Thoracic aorta (tissue), 2 donors: Measurements from ENCODE around the gene DMXL2. TPM values are rescaled to one million over a fixed set of nuclear protein-coding genes. Genes with fewer than 3 reads are reported as not detected.

ENCODE experiments used
- ATAC-seq: fragments of 150-250 bp; one replicate; pipeline ENCODE4 v1.8.0; 2017; ENCODE audit warnings: low read depth; ENCODE audit not compliant: insufficient number of reproducible peaks, low FRiP score
- DNase-seq: peaks from one replicate; pipeline ENCODE4 v3.0.0-alpha.2; 2020; ENCODE audit warnings: low spot score
- H3K27ac ChIP-seq, 2 donors: fragments of 200-600 bp; sonication (generic); 1 replicate in 1 of 2; 2 replicates in 1 of 2; pipeline ENCODE4 v1.5.1; 2016; ENCODE audit warnings: mild to moderate bottlenecking in 2 of 2, moderate library complexity in 2 of 2
- H3K27me3 ChIP-seq: fragments of 200-600 bp; sonication (generic); replicated peaks from 2 replicates; pipeline ENCODE4 v1.6.0; 2016; ENCODE audit warnings: mild to moderate bottlenecking; ENCODE audit not compliant: insufficient read depth
- H3K36me3 ChIP-seq: fragments of 200-600 bp; sonication (generic); one replicate; pipeline ENCODE4 v1.5.1; 2016
- H3K4me1 ChIP-seq, 2 donors: fragments of 200-600 bp; sonication (generic); 1 replicate in 1 of 2; 2 replicates in 1 of 2; pipeline versions ENCODE4 v1.5.1 to v1.6.0; 2016; ENCODE audit warnings: low read depth in 2 of 2, mild to moderate bottlenecking in 1 of 2; ENCODE audit not compliant: control insufficient read depth in 1 of 2
- H3K4me3 ChIP-seq: fragments of 200-600 bp; sonication (generic); 2 replicates; pipeline ENCODE4 v1.5.1; 2016; ENCODE audit warnings: mild to moderate bottlenecking
- H3K9me3 ChIP-seq: fragments of 200-600 bp; sonication (generic); 2 replicates; pipeline ENCODE4 v1.5.1; 2016
- CTCF ChIP-seq: fragments of 200-600 bp; sonication (generic); IDR thresholded peaks from one replicate; pipeline ENCODE4 v1.5.1; 2019; ENCODE audit warnings: antibody characterized with exemption
- total RNA-seq, 2 donors: library from RNA; depleted of rRNA; stranded (reverse); fragments of >200 nt; gene quantifications; one replicate each; pipeline versions ENCODE4 v1.1.0 to v1.2.3, GENCODE V29; 2016

Gene DMXL2
- total RNA-seq, 2 donors from 2014 or later, result 20.3 to 45.9 TPM

GRCh38 chr15:51558411-51558810, 64.2 kb downstream of the DMXL2 start:
- Histone ChIP-seq H3K27me3 (no peaks in the 10 kb centered on the region), H3K4me1 (no peaks in the 10 kb centered on the region), H3K36me3 (no peaks in the 10 kb centered on the region), H3K27ac (no peak overlapping the region), H3K9me3 (no peaks in the 10 kb centered on the region), H3K4me3 (no peak overlapping the region)
- DNase-seq, result no peak
- TF ChIP-seq CTCF, result no peak
- ATAC-seq, result no peak

- H3K36me3 ChIP-seq, result no peaks in the 10 kb centered on the region
Observed at GRCh38 chr15:51550841-51551240, 71.7 kb downstream of the DMXL2 start.

GRCh38 chr15:51547656-51548055, 74.9 kb downstream of the DMXL2 start:
- Histone ChIP-seq H3K4me3 (no peak overlapping the region), H3K9me3 (no peaks in the 10 kb centered on the region), H3K27me3 (no peaks in the 10 kb centered on the region), H3K27ac (no peak overlapping the region), H3K4me1 (no peaks in the 10 kb centered on the region), H3K36me3 (peaks cover 4% of the 10 kb centered on the region)
- no peak for TF ChIP-seq CTCF
- DNase-seq (no peak), ATAC-seq (no peak)

More at GRCh38 chr15:51550841-51551240, 71.7 kb downstream of the DMXL2 start:
- TF ChIP-seq CTCF, result no peak
- Histone ChIP-seq H3K4me1 (no peaks in the 10 kb centered on the region), H3K4me3 (no peak overlapping the region), H3K27ac (no peak overlapping the region), H3K9me3 (no peaks in the 10 kb centered on the region), H3K27me3 (no peaks in the 10 kb centered on the region)
- DNase-seq (no peak), ATAC-seq (no peak)

- H3K27me3 ChIP-seq, result no peaks in the 10 kb centered on the region
Observed at GRCh38 chr15:51536965-51537574, 85.5 kb downstream of the DMXL2 start.

More at GRCh38 chr15:51536965-51537574, 85.5 kb downstream of the DMXL2 start:
- Histone ChIP-seq H3K36me3 (no peaks in the 10 kb centered on the region), H3K9me3 (no peaks in the 10 kb centered on the region), H3K4me1 (no peaks in the 10 kb centered on the region), H3K27ac (no peak overlapping the region), H3K4me3 (no peak overlapping the region)
- ATAC-seq (no peak), DNase-seq (no peak)
- no peak for TF ChIP-seq CTCF
